H9 (cell line): ENCODE results near the gene STX11. TPM values are rescaled to one million over a fixed set of nuclear protein-coding genes. Genes with fewer than 3 reads are reported as not detected.

Source experiments
- DNase-seq: peaks from one replicate; pipeline ENCODE4 v3.0.0-alpha.2; 2017
- H2AFZ ChIP-seq: one replicate; pipeline ENCODE4 v1.6.1; 2013; ENCODE audit warnings: mild to moderate bottlenecking, low read length, control low read depth, moderate library complexity
- H2AK5ac ChIP-seq: 2 replicates; pipeline ENCODE4 v1.6.1; 2013; ENCODE audit warnings: low read length, control low read depth, mixed read lengths; ENCODE audit not compliant: insufficient read length
- H2BK120ac ChIP-seq: one replicate; pipeline ENCODE4 v1.6.1; 2013; ENCODE audit warnings: low read depth, mild to moderate bottlenecking, low read length, control low read depth, inconsistent platforms; ENCODE audit not compliant: poor library complexity, severe bottlenecking
- H2BK12ac ChIP-seq: 2 replicates; pipeline ENCODE4 v1.6.1; 2013; ENCODE audit warnings: low read length, control low read depth, mixed read lengths, low read depth; ENCODE audit not compliant: insufficient read length
- H2BK15ac ChIP-seq: 2 replicates; pipeline ENCODE4 v1.6.1; 2013; ENCODE audit warnings: low read depth, low read length, control low read depth
- H2BK20ac ChIP-seq: one replicate; pipeline ENCODE4 v1.6.1; 2013; ENCODE audit warnings: low read depth, mild to moderate bottlenecking, low read length, control low read depth, inconsistent platforms; ENCODE audit not compliant: poor library complexity, severe bottlenecking
- H2BK5ac ChIP-seq: 2 replicates; pipeline ENCODE4 v1.6.1; 2013; ENCODE audit warnings: low read length, control low read depth, mixed read lengths; ENCODE audit not compliant: insufficient read length
- H3K14ac ChIP-seq: 2 replicates; pipeline ENCODE4 v1.6.1; 2013; ENCODE audit warnings: low read length, control low read depth; ENCODE audit not compliant: insufficient read depth
- H3K18ac ChIP-seq: 2 replicates; pipeline ENCODE4 v1.6.1; 2013; ENCODE audit warnings: low read depth, mild to moderate bottlenecking, mixed read lengths, low read length, control low read depth; ENCODE audit not compliant: insufficient read length
- H3K23ac ChIP-seq: 2 replicates; pipeline ENCODE4 v1.6.1; 2013; ENCODE audit warnings: low read length, control low read depth, mixed read lengths, low read depth; ENCODE audit not compliant: insufficient read length
- H3K23me2 ChIP-seq: 2 replicates; pipeline ENCODE4 v1.6.1; 2013; ENCODE audit warnings: low read depth, mild to moderate bottlenecking, mixed read lengths, low read length, control low read depth; ENCODE audit not compliant: insufficient read length, poor library complexity, severe bottlenecking
- H3K27ac ChIP-seq: 2 replicates; pipeline ENCODE4 v1.5.1; 2013; ENCODE audit warnings: low read length, control low read depth, mixed read lengths, low read depth; ENCODE audit not compliant: insufficient read length
- H3K27me3 ChIP-seq: 2 replicates; pipeline ENCODE4 v1.6.1; 2013; ENCODE audit warnings: low read length, control low read depth, inconsistent platforms; ENCODE audit not compliant: insufficient read depth
- H3K4ac ChIP-seq: 2 replicates; pipeline ENCODE4 v1.6.1; 2013; ENCODE audit warnings: low read depth, mild to moderate bottlenecking, control low read depth, inconsistent platforms, low read length, moderate library complexity
- H3K4me1 ChIP-seq: 2 replicates; pipeline ENCODE4 v1.6.1; 2013; ENCODE audit warnings: low read length, control low read depth, inconsistent platforms; ENCODE audit not compliant: insufficient read depth
- H3K4me2 ChIP-seq: 2 replicates; pipeline ENCODE4 v1.6.1; 2013; ENCODE audit warnings: low read length, control low read depth, mixed read lengths; ENCODE audit not compliant: insufficient read length, insufficient read depth
- H3K56ac ChIP-seq: 2 replicates; pipeline ENCODE4 v1.6.1; 2013; ENCODE audit warnings: low read depth, mild to moderate bottlenecking, mixed read lengths, low read length, control low read depth; ENCODE audit not compliant: insufficient read length
- H3K79me1 ChIP-seq: 2 replicates; pipeline ENCODE4 v1.6.1; 2013; ENCODE audit warnings: low read depth, mild to moderate bottlenecking, moderate library complexity, low read length, control low read depth, inconsistent platforms; ENCODE audit not compliant: insufficient read depth, poor library complexity, severe bottlenecking
- H3K79me2 ChIP-seq: 2 replicates; pipeline ENCODE4 v1.6.1; 2013; ENCODE audit warnings: low read length, control low read depth, inconsistent platforms; ENCODE audit not compliant: insufficient read depth
- H3K9ac ChIP-seq: 2 replicates; pipeline ENCODE4 v1.6.1; 2013; ENCODE audit warnings: low read length, control low read depth, mixed read lengths; ENCODE audit not compliant: insufficient read length; ENCODE audit errors: extremely low read depth
- H3K9me3 ChIP-seq: one replicate; pipeline ENCODE4 v1.6.1; 2013; ENCODE audit warnings: low read depth, low read length, inconsistent platforms; ENCODE audit not compliant: control insufficient read depth
- H3T11ph ChIP-seq: one replicate; pipeline ENCODE4 v1.6.1; 2013; ENCODE audit warnings: mild to moderate bottlenecking, low read length, control low read depth, inconsistent platforms
- H4K20me1 ChIP-seq: one replicate; pipeline ENCODE4 v1.6.1; 2013; ENCODE audit not compliant: control insufficient read depth, insufficient read length, insufficient read depth
- H4K5ac ChIP-seq: 2 replicates; pipeline ENCODE4 v1.6.1; 2013; ENCODE audit warnings: low read depth, mild to moderate bottlenecking, mixed read lengths, low read length, control low read depth; ENCODE audit not compliant: insufficient read length
- H4K8ac ChIP-seq: replicated peaks from 2 replicates; pipeline ENCODE4 v1.6.1; 2013; ENCODE audit warnings: low read length, control low read depth, mixed read lengths, low read depth; ENCODE audit not compliant: insufficient read length
- H4K91ac ChIP-seq: 2 replicates; pipeline ENCODE4 v1.6.1; 2013; ENCODE audit warnings: low read depth, mild to moderate bottlenecking, moderate library complexity, mixed read lengths, low read length, control low read depth; ENCODE audit not compliant: insufficient read length
- H3K27ac Mint-ChIP-seq, 3 experiments: 2 replicates in 2 of 3; 3 replicates in 1 of 3; pipeline ENCODE4 v1.8.0; 2020 to 2021; ENCODE audit warnings: mixed read lengths in 3 of 3, mild to moderate bottlenecking in 1 of 3, moderate library complexity in 1 of 3
- H3K27me3 Mint-ChIP-seq: 2 replicates; pipeline ENCODE4 v1.8.0; 2021; ENCODE audit warnings: low read depth, mild to moderate bottlenecking, moderate library complexity, mixed read lengths
- H3K36me3 Mint-ChIP-seq, 3 experiments: 2 replicates in 2 of 3; 3 replicates in 1 of 3; pipeline ENCODE4 v1.8.0; 2020 to 2021; ENCODE audit warnings: low read depth in 3 of 3, mixed read lengths in 3 of 3; ENCODE audit not compliant: insufficient read depth in 1 of 3
- H3K4me1 Mint-ChIP-seq, 2 experiments: 2 replicates each; pipeline ENCODE4 v1.8.0; 2020; ENCODE audit warnings: mixed read lengths in 2 of 2
- H3K4me3 Mint-ChIP-seq, 2 experiments: 2 replicates in 1 of 2; 3 replicates in 1 of 2; pipeline ENCODE4 v1.8.0; 2020 to 2021; ENCODE audit warnings: mild to moderate bottlenecking in 2 of 2, mixed read lengths in 2 of 2, moderate library complexity in 1 of 2
- H3K9me3 Mint-ChIP-seq, 2 experiments: 2 replicates in 1 of 2; 3 replicates in 1 of 2; pipeline ENCODE4 v1.8.0; 2020; ENCODE audit warnings: mild to moderate bottlenecking in 2 of 2, mixed read lengths in 2 of 2, moderate library complexity in 1 of 2
- WGBS: extraction: QIAGEN DNeasy Blood & Tissue Kit; methylation state at CpG from one replicate; pipeline ENCODE4 v1.1.7; 2013; ENCODE audit warnings: missing lambda C conversion rate, low lambda C conversion rate, mixed read lengths; ENCODE audit not compliant: insufficient read length; ENCODE audit errors: extremely low coverage; 5-methylcytosine and 5-hydroxymethylcytosine counted together
- total RNA-seq: library from RNA; stranded (reverse); gene quantifications from 2 replicates; pipeline ENCODE4 v1.2.1, GENCODE V29; 2021
- TF ChIP-seq, protein P1 (sequence below): fragments of 200-600 bp; sonication (generic); conservative IDR thresholded peaks from 3 replicates; pipeline ENCODE4 v1.8.0; 2021; ENCODE audit warnings: antibody characterized with exemption, mild to moderate bottlenecking

STX11 gene
- total RNA-seq, 1 experiment from 2014 or later = 0.22 TPM

DNA sequence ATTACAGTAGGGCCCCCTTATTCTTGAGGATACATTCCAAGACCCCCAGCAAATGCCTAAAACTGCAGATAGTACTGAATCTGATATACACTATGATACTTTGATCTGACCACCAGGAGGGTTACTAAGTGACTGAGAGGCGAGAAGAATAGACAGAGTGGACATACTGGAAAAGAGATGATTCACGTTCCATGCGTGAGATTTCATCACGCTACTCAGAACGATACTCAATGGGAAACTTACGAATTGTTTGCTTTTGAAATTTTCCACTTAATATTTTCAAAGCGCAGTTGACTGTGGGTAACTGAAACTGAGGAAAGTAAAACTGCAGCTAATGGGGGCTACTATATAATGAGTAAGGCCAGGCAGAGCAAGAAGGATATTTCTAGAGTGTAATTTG, 60.8 kb downstream of the STX11 start:
- no peaks in the 10 kb centered on the region for H3K23me2 ChIP-seq
- H4K91ac ChIP-seq = no peak overlapping the region
- no peak overlapping the region for H4K8ac ChIP-seq
- H3K9me3 ChIP-seq = no peaks in the 10 kb centered on the region
- no peaks in the 10 kb centered on the region for H4K20me1 ChIP-seq
- Mint-ChIP-seq H3K4me1 (peaks cover 8 to 9% of the 10 kb centered on the region in 2 experiments), H3K9me3 (no peaks in the 10 kb centered on the region; a peak in 1 of 5 replicates), H3K4me3 (no peak overlapping the region), H3K27ac (no peak overlapping the region), H3K27me3 (peaks cover 19% of the 10 kb centered on the region), H3K36me3 (no peaks in the 10 kb centered on the region; a peak in 1 of 7 replicates)
- H3K9ac ChIP-seq = no peak overlapping the region
- no CpG with 5 or more reads among the region's 7 CpGs for WGBS
- no peak overlapping the region for H3K4ac ChIP-seq
- no peaks in the 10 kb centered on the region for H3K79me1 ChIP-seq
- H2BK120ac ChIP-seq = no peak overlapping the region
- H3K27me3 ChIP-seq = no peaks in the 10 kb centered on the region
- H2AK5ac ChIP-seq = no peak overlapping the region
- TF ChIP-seq, protein P1, sequence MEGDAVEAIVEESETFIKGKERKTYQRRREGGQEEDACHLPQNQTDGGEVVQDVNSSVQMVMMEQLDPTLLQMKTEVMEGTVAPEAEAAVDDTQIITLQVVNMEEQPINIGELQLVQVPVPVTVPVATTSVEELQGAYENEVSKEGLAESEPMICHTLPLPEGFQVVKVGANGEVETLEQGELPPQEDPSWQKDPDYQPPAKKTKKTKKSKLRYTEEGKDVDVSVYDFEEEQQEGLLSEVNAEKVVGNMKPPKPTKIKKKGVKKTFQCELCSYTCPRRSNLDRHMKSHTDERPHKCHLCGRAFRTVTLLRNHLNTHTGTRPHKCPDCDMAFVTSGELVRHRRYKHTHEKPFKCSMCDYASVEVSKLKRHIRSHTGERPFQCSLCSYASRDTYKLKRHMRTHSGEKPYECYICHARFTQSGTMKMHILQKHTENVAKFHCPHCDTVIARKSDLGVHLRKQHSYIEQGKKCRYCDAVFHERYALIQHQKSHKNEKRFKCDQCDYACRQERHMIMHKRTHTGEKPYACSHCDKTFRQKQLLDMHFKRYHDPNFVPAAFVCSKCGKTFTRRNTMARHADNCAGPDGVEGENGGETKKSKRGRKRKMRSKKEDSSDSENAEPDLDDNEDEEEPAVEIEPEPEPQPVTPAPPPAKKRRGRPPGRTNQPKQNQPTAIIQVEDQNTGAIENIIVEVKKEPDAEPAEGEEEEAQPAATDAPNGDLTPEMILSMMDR = no peak
- H3K23ac ChIP-seq = no peak overlapping the region
- no peak for DNase-seq
- H2BK20ac ChIP-seq = no peak overlapping the region
- no peak overlapping the region for H3T11ph ChIP-seq
- H3K56ac ChIP-seq = no peak overlapping the region
- H2AFZ ChIP-seq = no peak overlapping the region
- no peaks in the 10 kb centered on the region for H3K4me1 ChIP-seq
- H2BK15ac ChIP-seq = no peak overlapping the region
- H2BK5ac ChIP-seq = no peak overlapping the region
- no peak overlapping the region for H3K27ac ChIP-seq
- H3K79me2 ChIP-seq = no peaks in the 10 kb centered on the region
- no peak overlapping the region for H4K5ac ChIP-seq
- H2BK12ac ChIP-seq = no peak overlapping the region
- no peak overlapping the region for H3K18ac ChIP-seq
- no peak overlapping the region for H3K4me2 ChIP-seq
- no peak overlapping the region for H3K14ac ChIP-seq
